Lower leg skin (tissue), 3 donors: ENCODE measurements around the gene EEFSEC.

ENCODE experiments used
- CTCF ChIP-seq, 3 donors: fragments of 450-650 bp; IDR thresholded peaks; one replicate each; pipeline ENCODE4 v1.5.1; 2016; ENCODE audit warnings: antibody characterized with exemption in 3 of 3, mild to moderate bottlenecking in 3 of 3, moderate library complexity in 2 of 3
- POLR2A ChIP-seq, 2 donors: fragments of 450-650 bp; IDR thresholded peaks; one replicate each; pipeline ENCODE4 v1.6.1; 2016 to 2017; ENCODE audit warnings: antibody characterized with exemption in 2 of 2, mild to moderate bottlenecking in 1 of 2, moderate library complexity in 1 of 2

- TF ChIP-seq POLR2A (IDR thresholded peaks at IDR 0.05) (no peak), CTCF (IDR thresholded peaks at IDR 0.05) (no peak)
These were observed 31.3 kb upstream of the EEFSEC start for GRCh38 chr3:128122013-128122412.
